Ovary (tissue), 9 donors: ENCODE measurements around the gene GATM. TPM values are rescaled to one million over a fixed set of nuclear protein-coding genes. Genes with fewer than 3 reads are reported as not detected.
A peak's percentile ranks its signal among the peaks of the same experiment; 100 is the strongest.

Experiments used
- DNase-seq, 5 donors: peaks; one replicate each; pipeline ENCODE4 v3.0.0-alpha.2; 2019 to 2020
- H3K27ac ChIP-seq, 2 donors: fragments of 200-600 bp; one replicate each; pipeline versions ENCODE4 v1.5.1 to v1.8.0; 2019 to 2022
- H3K27me3 ChIP-seq: fragments of 200-600 bp; one replicate; pipeline ENCODE4 v1.8.0; 2022
- H3K36me3 ChIP-seq: fragments of 200-600 bp; sonication (generic); one replicate; pipeline ENCODE4 v1.5.1; 2019
- H3K4me1 ChIP-seq: one replicate; pipeline ENCODE4 v1.8.1; 2013; ENCODE audit warnings: mild to moderate bottlenecking, moderate library complexity; ENCODE audit not compliant: insufficient read depth
- H3K4me3 ChIP-seq: fragments of 200-600 bp; sonication (generic); one replicate; pipeline ENCODE4 v1.5.1; 2017
- H3K9me3 ChIP-seq, 2 donors: fragments of 200-600 bp in 1 of 2; sonication (generic) in 1 of 2; one replicate each; pipeline versions ENCODE4 v1.5.1 to v1.8.1; 2013 to 2019; ENCODE audit warnings: mild to moderate bottlenecking in 1 of 2, moderate library complexity in 1 of 2
- CTCF ChIP-seq, 3 donors: fragments of 450-650 bp in 2 of 3; fragments of 200-600 bp in 1 of 3; IDR thresholded peaks; one replicate each; pipeline versions ENCODE4 v1.5.1 to v1.8.0; 2016 to 2022; ENCODE audit warnings: antibody characterized with exemption in 3 of 3, mild to moderate bottlenecking in 1 of 3
- EP300 ChIP-seq: sonication (generic); formaldehyde crosslinking; IDR thresholded peaks from one replicate; pipeline ENCODE4 v1.6.1; 2017; ENCODE audit warnings: antibody characterized with exemption
- POLR2A ChIP-seq: fragments of 450-650 bp; IDR thresholded peaks from one replicate; pipeline ENCODE4 v1.6.1; 2017; ENCODE audit warnings: antibody characterized with exemption, mild to moderate bottlenecking, moderate library complexity
- WGBS, 3 donors: extraction: QIAGEN DNeasy Blood & Tissue Kit in 1 of 3; methylation state at CpG; one replicate each; pipeline versions ENCODE4 v1.1.5 to v1.1.7; 2013 to 2017; 5-methylcytosine and 5-hydroxymethylcytosine counted together
- intact Hi-C, 4 donors: fragments of 100-400 bp; cut with DNase I; formaldehyde crosslinking; loops; one replicate each; pipeline versions ENCODE4 v1.11.0 to v1.15.1; 2022 to 2023
- polyA plus RNA-seq, 2 donors: library from polyadenylated mRNA; stranded (reverse); fragments of 200-250 nt in 1 of 2; fragments of 350-450 nt in 1 of 2; fragmentation: Illumina TruSeq in 1 of 2; extraction: RNeasy Lipid Tissue Mini Kit (QIAGEN cat#74804) in 1 of 2; gene quantifications; one replicate each; pipeline ENCODE4 v1.2.3, GENCODE V29; 2013 to 2014
- total RNA-seq, 7 donors: library from RNA; depleted of rRNA in 2 of 7; stranded (reverse); fragments of >200 nt in 2 of 7; fragmentation: NEBNext Ultra II Directional in 3 of 7; extraction: Animal tissue kit (Norgen Biotek cat#: 25700) in 3 of 7; gene quantifications; one replicate each; pipeline versions ENCODE4 v1.1.0 to v1.2.4, GENCODE V29; 2016 to 2023
- donor health status: DM: no; HTN: no; CAD: no; lungs with moderate emphysema.
- donor health status: DM: no; HTN: no; CAD: no.
- donor health status: Bipolar disorder and iron deficiency.
- donor health status: DM: yes; HTN: yes; CAD: no.
- donor health status: DM: no; HTN: no; CAD: no.
- donor health status: DM: yes; HTN: yes; CAD: no.

Gene GATM
- total and polyA plus RNA-seq, 9 donors: 43.6 to 218 (median 132) TPM

- Histone ChIP-seq H3K4me3 (peak overlapping the region; percentile 98), H3K27ac (peak overlapping the region; percentile 56 to 85), H3K27me3 (no peaks in the 10 kb centered on the region), H3K4me1 (peaks cover 3% of the 10 kb centered on the region), H3K36me3 (no peaks in the 10 kb centered on the region), H3K9me3 (no peaks in the 10 kb centered on the region)
- WGBS, 3 donors: 0 to 1% (median 1%) methylated on average over 30 to 79 of the region's 79 CpGs
- intact Hi-C loops: loop anchor here (5.0 to 10.0 kb wide), 5 partner anchors 96 to 241 kb away; partner anchors contain the start of gene BLOC1S6 (in 1 of the 4)
- peak in 1 of 5 donors; percentile 34 for DNase-seq
- TF ChIP-seq EP300 (no peak), CTCF (IDR thresholded peaks at IDR 0.05) (no peak), POLR2A (no peak)
Observed at GRCh38 chr15:45402955-45403877, 24.9 kb upstream of the GATM start.

GRCh38 chr15:45402162-45402954 is 24.0 kb upstream of the GATM start:
- WGBS, 3 donors: 0 to 1% (median 0%) methylated on average over 44 to 84 of the region's 84 CpGs
- Histone ChIP-seq H3K27ac (peak overlapping the region; percentile 56 to 85), H3K9me3 (no peaks in the 10 kb centered on the region), H3K36me3 (no peaks in the 10 kb centered on the region), H3K27me3 (no peaks in the 10 kb centered on the region), H3K4me3 (peak overlapping the region; percentile 98), H3K4me1 (peaks cover 3% of the 10 kb centered on the region)
- DNase-seq: peak; percentile 94 to 98 (median 97)
- TF ChIP-seq CTCF (IDR thresholded peaks at IDR 0.05) (no peak), POLR2A (peak; percentile 65), EP300 (no peak)
- intact Hi-C loops: loop anchor here (5.0 to 10.0 kb wide), 5 partner anchors 95 to 240 kb away; partner anchors contain the start of gene BLOC1S6 (in 1 of the 4)

GRCh38 chr15:45401665-45402161 is 23.4 kb upstream of the GATM start:
- intact Hi-C loops: loop anchor here (5.0 to 10.0 kb wide), 5 partner anchors 94 to 239 kb away; partner anchors contain the start of gene BLOC1S6 (in 1 of the 4)
- DNase-seq: no peak
- no peak for TF ChIP-seq POLR2A
- TF ChIP-seq EP300: no peak
- no peak for TF ChIP-seq CTCF (IDR thresholded peaks at IDR 0.05)
- H3K4me1 ChIP-seq: peaks cover 3% of the 10 kb centered on the region
- no peaks in the 10 kb centered on the region for H3K36me3 ChIP-seq
- H3K4me3 ChIP-seq: peak overlapping the region; percentile 98
- no peaks in the 10 kb centered on the region for H3K9me3 ChIP-seq
- 2 to 6% (median 4%) methylated on average over 12 of the region's 12 CpGs for WGBS, 3 donors
- no peaks in the 10 kb centered on the region for H3K27me3 ChIP-seq
- peak overlapping the region; percentile 15 to 85 for H3K27ac ChIP-seq
